Lung (tissue), 12 donors: ENCODE measurements around the gene MLANA. TPM values are rescaled to one million over a fixed set of nuclear protein-coding genes. Genes with fewer than 3 reads are reported as not detected.

Experiments
- ATAC-seq: fragments of 200-7000 bp; cut with Tn5 transposase; one replicate; pipeline ENCODE4 v1.9.1; 2020; ENCODE audit warnings: moderate number of reproducible peaks; ENCODE audit not compliant: insufficient read depth, low FRiP score
- DNase-seq, 3 donors: peaks; one replicate each; pipeline ENCODE4 v3.0.0-alpha.2; 2013 to 2017
- H3K27ac ChIP-seq, 2 donors: one replicate each; pipeline ENCODE4 v1.5.1; 2013; ENCODE audit warnings: mild to moderate bottlenecking in 2 of 2, moderate library complexity in 2 of 2, control low read depth in 1 of 2, inconsistent platforms in 1 of 2, low read depth in 1 of 2, low read length in 1 of 2
- H3K27me3 ChIP-seq, 3 donors: one replicate each; pipeline ENCODE4 v1.5.1; 2013; ENCODE audit warnings: low read length in 2 of 3; ENCODE audit not compliant: control insufficient read depth in 3 of 3, insufficient read depth in 3 of 3
- H3K36me3 ChIP-seq, 4 donors: one replicate each; pipeline ENCODE4 v1.5.1; 2013; ENCODE audit warnings: low read length in 4 of 4, mild to moderate bottlenecking in 1 of 4, moderate library complexity in 1 of 4; ENCODE audit not compliant: control insufficient read depth in 4 of 4, insufficient read depth in 4 of 4
- H3K4me1 ChIP-seq, 5 donors: one replicate each; pipeline ENCODE4 v1.5.1; 2013; ENCODE audit warnings: low read length in 5 of 5, mild to moderate bottlenecking in 2 of 5, moderate library complexity in 1 of 5; ENCODE audit not compliant: control insufficient read depth in 5 of 5, insufficient read depth in 5 of 5
- H3K4me3 ChIP-seq: one replicate; pipeline ENCODE4 v1.5.1; 2013; ENCODE audit warnings: mild to moderate bottlenecking, control low read depth, moderate library complexity
- H3K9ac ChIP-seq, 2 donors: one replicate each; pipeline ENCODE4 v1.5.1; 2013; ENCODE audit warnings: low read length in 2 of 2, control low read depth in 1 of 2; ENCODE audit not compliant: insufficient read depth in 1 of 2
- H3K9me3 ChIP-seq, 4 donors: one replicate each; pipeline ENCODE4 v1.5.1; 2013; ENCODE audit warnings: low read length in 3 of 4, mild to moderate bottlenecking in 1 of 4, moderate library complexity in 1 of 4; ENCODE audit not compliant: control insufficient read depth in 4 of 4, insufficient read depth in 3 of 4
- WGBS, 2 donors: extraction: QIAGEN DNeasy Blood & Tissue Kit; methylation state at CpG; one replicate each; pipeline ENCODE4 v1.1.7; 2013; 5-methylcytosine and 5-hydroxymethylcytosine counted together
- polyA plus RNA-seq, 2 donors: library from polyadenylated mRNA; stranded (reverse); fragments of 200-250 nt; gene quantifications; one replicate each; pipeline ENCODE4 v1.2.1, GENCODE V29; 2013
- total RNA-seq, 2 donors: library from RNA; depleted of rRNA in 1 of 2; stranded (reverse); fragments of >200 nt in 1 of 2; gene quantifications; one replicate each; pipeline ENCODE4 v1.2.1, GENCODE V29; 2014 to 2021
- TF ChIP-seq, protein P1 (sequence below): IDR thresholded peaks from 2 replicates; pipeline ENCODE4 v1.5.1; 2012; ENCODE audit warnings: mild to moderate bottlenecking; ENCODE audit errors: control extremely low read depth, extremely low read depth
- donor health status: control.
- donor health status: control.
- donor health status: Bipolar disorder and iron deficiency.
- donor health status: healthy.
- donor health status: DM: yes; HTN: yes; CAD: no.

Gene MLANA
- total and polyA plus RNA-seq, 4 donors: not detected

DNA sequence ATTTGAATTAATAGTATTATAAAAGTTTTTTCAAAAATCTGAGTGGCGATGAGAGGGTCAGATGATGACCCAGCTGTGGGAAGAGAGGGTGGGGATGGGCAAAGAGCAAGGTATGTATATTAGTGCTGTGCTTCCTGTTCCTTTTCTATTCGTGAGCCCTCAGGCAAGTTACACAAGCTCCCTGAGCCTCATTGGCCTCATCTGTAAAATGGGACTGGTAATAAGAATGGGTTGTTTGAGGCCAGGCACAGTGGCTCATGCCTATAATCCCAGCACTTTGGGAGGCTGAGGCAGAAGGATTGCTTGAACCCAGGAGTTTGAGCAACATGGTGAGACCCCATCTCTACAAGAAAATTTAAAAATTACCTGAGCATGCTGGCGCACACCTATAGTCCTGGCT lies 24.0 kb upstream of the MLANA start:
- peaks cover 0 to 9% (median 0%) of the 10 kb centered on the region in 5 donors for H3K4me1 ChIP-seq
- H3K27ac ChIP-seq: no peak overlapping the region
- no peak overlapping the region for H3K4me3 ChIP-seq
- TF ChIP-seq, protein P1, sequence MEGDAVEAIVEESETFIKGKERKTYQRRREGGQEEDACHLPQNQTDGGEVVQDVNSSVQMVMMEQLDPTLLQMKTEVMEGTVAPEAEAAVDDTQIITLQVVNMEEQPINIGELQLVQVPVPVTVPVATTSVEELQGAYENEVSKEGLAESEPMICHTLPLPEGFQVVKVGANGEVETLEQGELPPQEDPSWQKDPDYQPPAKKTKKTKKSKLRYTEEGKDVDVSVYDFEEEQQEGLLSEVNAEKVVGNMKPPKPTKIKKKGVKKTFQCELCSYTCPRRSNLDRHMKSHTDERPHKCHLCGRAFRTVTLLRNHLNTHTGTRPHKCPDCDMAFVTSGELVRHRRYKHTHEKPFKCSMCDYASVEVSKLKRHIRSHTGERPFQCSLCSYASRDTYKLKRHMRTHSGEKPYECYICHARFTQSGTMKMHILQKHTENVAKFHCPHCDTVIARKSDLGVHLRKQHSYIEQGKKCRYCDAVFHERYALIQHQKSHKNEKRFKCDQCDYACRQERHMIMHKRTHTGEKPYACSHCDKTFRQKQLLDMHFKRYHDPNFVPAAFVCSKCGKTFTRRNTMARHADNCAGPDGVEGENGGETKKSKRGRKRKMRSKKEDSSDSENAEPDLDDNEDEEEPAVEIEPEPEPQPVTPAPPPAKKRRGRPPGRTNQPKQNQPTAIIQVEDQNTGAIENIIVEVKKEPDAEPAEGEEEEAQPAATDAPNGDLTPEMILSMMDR: no peak
- WGBS, 2 donors: 82 to 88% methylated on average over 3 of the region's 3 CpGs
- no peak overlapping the region for H3K9ac ChIP-seq
- H3K9me3 ChIP-seq: no peaks in the 10 kb centered on the region
- no peaks in the 10 kb centered on the region for H3K36me3 ChIP-seq
- DNase-seq: no peak
- ATAC-seq: no peak
- no peaks in the 10 kb centered on the region for H3K27me3 ChIP-seq

DNA sequence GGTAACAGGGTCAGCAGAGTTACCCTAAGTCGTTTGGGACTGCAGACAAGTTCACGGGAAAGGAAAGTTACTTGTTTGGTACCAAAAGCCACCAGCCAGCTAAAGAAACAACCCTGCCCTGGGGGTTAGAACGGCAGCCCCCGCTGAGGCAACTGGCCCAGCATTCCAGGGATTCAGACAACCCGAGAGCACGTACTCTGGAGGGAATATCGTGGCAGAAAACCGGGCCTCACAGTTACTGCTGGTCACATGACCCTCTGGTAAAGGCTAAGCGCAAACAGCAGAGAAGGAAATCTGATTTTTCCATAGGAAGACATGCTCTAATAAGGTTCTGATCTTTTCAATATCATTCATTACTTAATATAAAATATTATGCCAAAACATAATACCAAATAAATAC lies 22.5 kb upstream of the MLANA start:
- TF ChIP-seq, protein P1: no peak
- DNase-seq (no peak), ATAC-seq (no peak)

DNA sequence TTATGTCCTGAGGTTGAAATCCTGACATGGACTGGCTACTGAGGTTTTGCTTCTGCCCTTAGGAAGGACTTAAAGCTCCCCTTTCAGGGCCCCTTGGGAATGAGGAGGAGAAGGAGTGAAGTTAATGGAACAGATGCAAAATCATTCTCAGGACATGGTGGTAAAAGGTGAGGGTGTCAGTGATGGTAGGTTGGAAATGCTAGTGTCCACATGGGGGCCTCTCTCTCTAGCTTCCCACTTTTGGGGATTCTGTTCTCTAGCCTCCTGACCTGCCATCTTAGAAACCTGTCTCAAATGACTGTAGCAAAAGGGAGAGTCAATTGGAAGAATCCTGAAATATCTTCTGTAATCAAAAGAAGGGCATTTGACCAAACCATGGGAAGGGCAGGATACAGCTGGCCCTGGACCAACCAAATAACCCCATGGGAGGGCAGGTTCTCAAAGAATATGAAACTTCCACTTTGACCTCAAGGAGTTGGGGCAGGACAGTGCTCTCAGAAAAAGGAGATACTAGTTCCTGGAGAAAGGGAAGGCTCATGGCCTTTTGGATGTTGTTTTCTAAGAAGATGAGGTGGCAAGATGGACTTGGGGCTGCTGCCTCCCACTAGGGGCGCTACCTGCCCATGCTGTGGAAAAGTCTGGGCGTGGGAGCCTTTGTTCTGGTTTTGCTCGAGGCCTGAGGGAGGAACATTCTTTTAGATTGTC lies 21.2 kb upstream of the MLANA start:
- DNase-seq (no peak), ATAC-seq (no peak)
- no peak overlapping the region for H3K4me3 ChIP-seq
- H3K4me1 ChIP-seq: peaks cover 0 to 2% (median 0%) of the 10 kb centered on the region in 5 donors
- H3K9me3 ChIP-seq: no peaks in the 10 kb centered on the region
- H3K9ac ChIP-seq: no peak overlapping the region
- TF ChIP-seq, protein P1: no peak
- WGBS, 2 donors: 86 to 90% methylated on average over 3 of the region's 3 CpGs
- H3K36me3 ChIP-seq: no peaks in the 10 kb centered on the region
- H3K27me3 ChIP-seq: no peaks in the 10 kb centered on the region
- H3K27ac ChIP-seq: no peak overlapping the region

More for the DNA sequence above, 22.5 kb upstream of the MLANA start:
- 92 to 94% methylated on average over 9 of the region's 9 CpGs for WGBS, 2 donors
- Histone ChIP-seq H3K9ac (no peak overlapping the region), H3K4me1 (peaks cover 0 to 3% (median 0%) of the 10 kb centered on the region in 5 donors), H3K36me3 (no peaks in the 10 kb centered on the region), H3K9me3 (no peaks in the 10 kb centered on the region), H3K4me3 (no peak overlapping the region), H3K27me3 (no peaks in the 10 kb centered on the region), H3K27ac (no peak overlapping the region)

DNA sequence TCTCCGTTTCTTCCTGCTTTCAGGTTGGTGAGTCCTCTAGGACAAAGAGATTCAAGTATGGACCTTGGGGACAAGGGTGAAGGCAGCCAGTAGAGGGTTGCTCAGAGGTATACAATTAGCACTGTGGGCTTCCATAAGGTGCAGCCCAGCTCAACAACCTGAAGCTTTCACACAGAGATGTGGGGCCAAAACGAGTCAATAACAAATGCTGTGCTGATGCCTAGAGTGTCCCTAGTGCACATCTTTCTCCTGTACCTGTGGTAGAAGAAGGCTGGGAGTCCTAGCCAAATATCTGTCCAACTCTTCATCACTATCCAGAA lies 20.7 kb upstream of the MLANA start:
- H3K4me3 ChIP-seq: no peak overlapping the region
- no peak overlapping the region for H3K9ac ChIP-seq
- H3K36me3 ChIP-seq: no peaks in the 10 kb centered on the region
- H3K9me3 ChIP-seq: no peaks in the 10 kb centered on the region
- ATAC-seq (no peak), DNase-seq (no peak)
- H3K27ac ChIP-seq: no peak overlapping the region
- TF ChIP-seq, protein P1: no peak
- peaks cover 0 to 2% (median 0%) of the 10 kb centered on the region in 5 donors for H3K4me1 ChIP-seq
- WGBS, 2 donors: 82 to 86% methylated on average over 2 of the region's 2 CpGs
- no peaks in the 10 kb centered on the region for H3K27me3 ChIP-seq
